Measurements from ENCODE around the gene LPCAT1.
"Not testable (repeated sequence)": the region's sequence is repeated elsewhere in the genome, so short reads cannot be mapped to it uniquely, and the experiment has no call there.

LPCAT1 gene

GRCh38 chr5:1477341-1477740 lies 46.4 kb downstream of the LPCAT1 start:
- DNase-seq, result no peak

GRCh38 chr5:1476967-1477310 lies 46.8 kb downstream of the LPCAT1 start:
- no peak for DNase-seq

GRCh38 chr5:1476181-1476966 lies 47.4 kb downstream of the LPCAT1 start:
- no peak for DNase-seq

GRCh38 chr5:1475544-1475900 lies 48.2 kb downstream of the LPCAT1 start:
- DNase-seq, result not testable (repeated sequence)

GRCh38 chr5:1474866-1475543 lies 48.8 kb downstream of the LPCAT1 start:
- no peak for DNase-seq

DNA sequence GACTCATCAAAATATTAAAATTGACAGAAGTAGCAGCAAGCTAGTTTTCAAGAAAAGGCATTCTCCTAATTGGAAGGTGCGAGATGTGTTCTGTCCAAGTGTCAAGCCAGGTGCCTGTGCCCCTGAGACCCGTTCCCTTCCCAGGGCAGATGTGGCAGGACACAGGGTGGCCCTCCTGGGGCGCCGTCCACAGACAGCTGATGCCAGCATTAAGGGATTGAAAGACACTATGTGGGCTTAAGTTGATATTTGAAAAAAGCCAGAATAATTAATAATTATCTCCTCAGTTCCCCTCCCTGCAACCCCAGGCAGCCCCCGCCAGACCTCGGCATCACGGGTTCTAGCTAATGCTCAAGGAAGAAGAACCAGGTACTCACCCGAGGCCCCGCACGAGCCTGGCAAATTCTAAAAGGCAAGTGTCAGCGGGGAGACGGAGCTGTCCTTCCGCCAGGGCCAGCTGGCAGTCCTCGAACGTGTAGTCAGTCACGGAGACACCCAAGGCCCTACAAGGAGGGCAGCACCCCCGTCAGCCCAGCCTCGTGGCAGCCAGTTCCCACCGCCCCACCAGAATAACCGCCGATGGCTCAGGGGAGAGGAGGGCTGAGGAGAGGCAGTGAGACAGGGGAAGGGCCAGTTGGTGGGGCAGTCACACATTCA lies 49.4 kb downstream of the LPCAT1 start:
- no peak for DNase-seq

DNA sequence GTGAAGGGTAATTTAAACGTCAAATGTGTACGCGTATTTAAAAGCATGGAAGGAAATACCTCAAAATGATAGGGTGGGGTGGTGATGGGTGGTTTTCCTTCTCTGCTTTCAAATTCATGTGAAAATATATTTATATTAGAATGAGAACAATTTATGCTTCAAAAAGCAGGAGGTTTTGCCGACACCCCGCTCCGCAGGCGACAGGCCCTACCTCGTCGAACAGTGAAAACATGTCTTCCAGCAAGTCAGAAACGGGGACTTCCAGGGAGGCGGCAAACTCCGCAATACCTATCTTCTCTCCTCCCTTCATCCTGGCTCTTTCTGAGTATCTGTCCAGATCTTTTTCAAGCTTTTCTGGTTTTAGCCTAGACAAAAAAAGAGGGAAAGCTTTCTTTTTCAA lies 50.0 kb downstream of the LPCAT1 start:
- DNase-seq, result no peak

DNA sequence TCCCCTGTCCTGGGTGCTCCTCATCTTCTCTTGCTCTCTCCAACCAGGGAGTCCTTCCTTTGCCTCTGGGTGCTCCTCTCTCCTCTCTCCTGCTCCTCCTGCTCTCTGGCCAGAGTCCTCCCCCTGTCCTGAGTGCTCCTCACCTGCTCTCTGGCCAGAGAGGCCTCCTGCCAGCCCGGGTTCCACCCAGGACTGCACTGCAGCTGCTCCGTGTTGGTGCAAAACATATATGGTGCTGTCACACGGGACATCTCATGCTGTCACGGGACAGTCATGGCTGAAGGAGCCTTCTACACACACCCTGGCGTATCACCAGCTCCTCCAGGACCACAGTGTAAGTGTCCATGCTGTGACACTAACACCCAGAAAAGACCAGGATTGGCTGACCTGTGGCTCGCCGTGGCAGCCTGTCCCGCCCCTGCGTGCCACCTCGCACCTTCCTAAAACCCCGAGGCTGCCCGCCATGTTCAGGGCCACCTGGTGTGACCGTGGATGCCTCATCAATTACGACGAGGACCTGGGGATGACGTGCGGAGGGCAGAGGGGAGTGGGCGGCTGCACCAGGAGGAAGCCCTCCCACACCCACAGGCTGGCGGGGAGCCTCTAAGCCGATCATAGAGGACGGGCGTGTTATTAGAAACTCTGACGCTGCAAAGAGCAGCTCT lies 50.7 kb downstream of the LPCAT1 start:
- DNase-seq, result no peak

DNA sequence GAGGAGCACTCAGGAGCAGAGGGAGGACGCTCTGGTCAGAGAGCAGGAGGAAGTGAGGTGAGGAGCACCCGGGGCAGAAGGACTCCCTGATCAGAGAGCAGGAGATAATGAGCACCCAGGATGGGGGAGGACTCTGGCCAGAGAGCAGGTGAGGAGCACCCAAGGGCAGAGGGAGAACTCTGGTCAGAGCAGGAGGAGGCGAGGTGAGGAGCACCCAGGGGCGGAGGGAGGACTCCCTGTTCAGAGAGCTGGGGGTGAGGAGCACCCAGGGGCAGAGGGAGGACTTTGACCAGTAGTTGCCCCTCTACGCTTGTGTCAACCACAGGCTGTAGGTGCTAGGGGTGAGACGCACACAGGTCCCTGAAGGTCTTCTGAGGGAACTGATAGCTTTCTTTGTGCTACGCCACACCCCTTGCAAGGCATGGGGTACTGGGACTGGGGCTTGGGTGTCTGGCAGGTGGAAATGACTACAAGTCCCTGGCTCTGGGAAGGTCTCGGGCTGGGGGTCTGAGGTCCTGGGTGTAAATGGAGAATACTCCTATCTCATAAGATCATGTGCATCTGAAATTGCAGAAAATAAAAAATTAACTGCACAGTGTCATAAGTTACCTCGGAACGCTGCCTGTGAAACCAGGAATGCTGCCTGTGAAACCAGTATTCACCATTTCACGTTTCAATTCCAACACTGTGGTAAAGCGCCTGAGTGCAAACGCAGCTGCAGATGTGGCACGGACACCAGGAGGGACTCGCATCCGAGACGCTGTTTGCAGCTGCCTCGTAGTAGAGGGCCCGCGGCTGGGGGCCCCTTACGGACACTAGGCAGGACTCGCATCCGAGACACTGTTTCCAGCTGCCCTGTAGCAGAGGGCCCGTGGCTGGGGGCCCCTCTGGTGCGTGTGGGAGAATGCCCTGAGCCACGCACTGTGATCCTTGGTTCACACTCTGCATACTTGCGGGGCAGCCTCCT lies 51.5 kb downstream of the LPCAT1 start:
- no peak for DNase-seq

- no peak for DNase-seq
These were observed 52.4 kb downstream of the LPCAT1 start for GRCh38 chr5:1471240-1471853.

- no peak for DNase-seq
These were observed 53.0 kb downstream of the LPCAT1 start for GRCh38 chr5:1470762-1471211.

- DNase-seq, result no peak
These were observed 54.9 kb downstream of the LPCAT1 start for GRCh38 chr5:1468629-1469527.

- DNase-seq, result no peak
These were observed 55.5 kb downstream of the LPCAT1 start for GRCh38 chr5:1468247-1468612.

DNA sequence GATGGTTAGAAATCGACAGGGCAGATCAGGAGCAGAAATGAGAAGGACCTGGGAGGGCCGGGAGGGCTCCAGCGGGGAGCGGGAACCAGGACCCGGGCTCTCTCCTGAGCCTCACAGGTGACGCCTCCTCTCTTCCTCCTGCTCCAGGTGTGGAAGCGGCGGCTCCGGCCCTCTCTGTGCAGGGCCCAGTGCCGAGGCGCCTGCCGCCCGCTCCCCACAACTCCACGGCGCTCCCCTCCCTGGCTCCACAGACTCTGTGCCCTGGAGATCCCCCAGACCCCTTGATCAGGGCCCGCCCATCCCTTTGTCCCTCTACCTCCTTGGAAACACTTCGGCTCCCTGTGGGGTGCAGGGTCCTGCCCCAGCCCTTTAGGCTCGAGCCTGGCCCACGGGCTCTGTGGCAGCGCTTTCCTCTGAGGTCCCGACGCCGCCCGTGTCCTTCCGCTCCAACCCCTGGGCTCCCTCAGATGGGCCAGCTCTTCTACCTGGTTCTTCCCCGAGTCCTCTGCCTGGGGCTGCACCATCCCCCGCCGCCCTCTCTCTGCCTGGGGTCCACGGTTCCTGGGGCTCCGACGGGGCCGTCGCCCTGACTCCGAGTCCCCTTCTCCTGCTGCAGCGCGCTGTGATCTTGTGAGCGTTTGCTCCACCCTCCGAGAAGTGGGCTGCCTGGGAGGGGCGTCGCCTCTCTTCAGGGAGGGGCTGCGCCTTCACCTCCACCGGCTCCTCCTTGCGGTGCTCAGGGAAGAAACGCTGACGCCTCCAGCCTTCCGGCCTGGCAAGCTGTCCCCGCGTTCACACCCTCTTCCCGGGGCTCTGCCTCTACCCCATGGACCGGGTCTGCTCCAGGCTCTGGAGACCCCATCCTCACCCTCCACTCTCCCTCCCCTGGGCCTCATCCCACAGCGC lies 56.2 kb downstream of the LPCAT1 start:
- no peak for DNase-seq

- DNase-seq, result no peak
These were observed 57.0 kb downstream of the LPCAT1 start for GRCh38 chr5:1466631-1467265.

GRCh38 chr5:1465966-1466471 lies 57.7 kb downstream of the LPCAT1 start:
- no peak for DNase-seq

- no peak for DNase-seq
These were observed 58.6 kb downstream of the LPCAT1 start for GRCh38 chr5:1465117-1465516.

DNA sequence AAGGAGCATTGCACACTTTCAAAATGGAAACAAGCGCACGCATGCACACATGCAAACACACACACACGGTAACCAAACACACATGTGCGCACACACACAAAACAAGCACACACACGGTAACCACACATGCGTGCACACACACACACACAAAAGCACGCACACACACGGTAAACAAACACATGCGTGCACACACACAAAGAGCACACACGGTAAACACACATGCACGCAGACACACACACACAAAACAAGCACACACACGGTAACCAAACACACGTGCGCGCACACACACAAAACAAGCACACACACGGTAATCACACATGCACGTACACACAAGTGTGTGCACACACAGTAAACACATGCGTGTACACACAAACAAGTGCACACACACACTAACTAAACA lies 59.2 kb downstream of the LPCAT1 start:
- DNase-seq, result no peak

DNA sequence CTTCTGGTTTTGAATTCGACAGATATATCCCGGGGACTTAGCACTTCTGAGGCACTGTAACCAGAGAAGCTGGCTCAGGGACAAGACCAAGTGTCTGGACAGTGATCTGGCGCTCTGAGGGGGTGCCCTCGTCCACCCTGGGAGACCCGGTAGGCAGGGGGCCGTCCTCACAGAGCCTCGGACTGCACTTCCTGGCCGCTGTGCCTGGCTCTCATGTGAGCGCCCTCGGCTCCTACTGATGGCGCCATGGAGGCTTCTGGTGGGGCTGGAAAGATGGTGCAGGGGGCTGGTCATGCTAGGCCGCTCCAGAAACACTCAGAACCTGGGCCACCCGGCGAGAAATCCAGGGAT lies 59.7 kb downstream of the LPCAT1 start:
- no peak for DNase-seq
